Measurements from ENCODE around the gene IQSEC3.

DNA sequence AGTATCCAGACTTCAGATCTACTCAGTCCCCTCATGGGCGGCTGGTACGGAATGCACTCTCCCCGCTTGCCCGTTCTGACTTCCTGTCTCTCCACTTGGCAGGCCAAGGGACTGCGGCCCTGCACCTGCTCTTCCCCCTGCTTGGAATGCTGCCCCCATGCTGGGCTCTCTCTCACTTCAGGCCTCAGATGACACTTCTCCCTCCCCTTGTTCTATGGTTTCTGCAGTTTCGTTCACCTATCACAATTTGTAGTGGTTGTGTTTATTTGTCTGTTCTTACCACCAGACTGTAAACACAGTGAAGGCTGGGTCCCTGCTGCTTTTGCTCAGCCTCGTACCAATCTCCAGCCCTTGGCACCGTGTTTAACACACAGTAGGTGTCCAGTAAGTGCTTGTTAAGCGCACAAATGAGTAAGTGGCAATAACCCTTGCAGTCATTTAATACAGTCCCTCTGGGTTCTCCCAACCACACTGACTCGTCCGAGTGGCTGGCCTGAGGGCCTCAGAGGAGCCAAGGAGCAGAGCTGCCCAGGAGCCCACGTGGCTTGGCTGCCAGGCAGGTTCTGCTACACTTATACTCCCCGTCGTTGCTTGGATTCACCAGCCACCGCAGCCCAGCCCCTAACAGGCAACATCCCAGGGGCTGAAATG is 135.6 kb downstream of the IQSEC3 start:
- TF ChIP-seq POLR2A (IDR thresholded peaks at IDR 0.05; ENCODE audit: low read length) (no peak), GATA1 (IDR thresholded peaks at IDR 0.05; ENCODE audit: low read depth, low read length) (no peak)

All from erythroblast (primary cell).